H1 (cell line): ENCODE data around the gene RAB11FIP3.

ENCODE experiments used
- BCL11A ChIP-seq, 2 experiments: IDR thresholded peaks; one replicate each; pipeline ENCODE4 v1.6.1; 2011; ENCODE audit warnings: low read depth in 2 of 2, low read length in 2 of 2, mild to moderate bottlenecking in 2 of 2
- BRCA1 ChIP-seq: IDR thresholded peaks from 2 replicates; pipeline ENCODE4 v1.6.1; 2012; ENCODE audit warnings: low read depth, low read length, improper control_type of control experiment
- CBX8 ChIP-seq: fragments of 300-800, 300-1000 bp; sonication (generic); IDR thresholded peaks from 2 replicates; pipeline ENCODE4 v1.7.1; 2016; ENCODE audit warnings: low read depth, low read length, borderline replicate concordance
- CEBPB ChIP-seq: IDR thresholded peaks from 2 replicates; pipeline ENCODE4 v1.6.1; 2012; ENCODE audit warnings: low read depth, low read length
- CTCF ChIP-seq, 3 experiments: IDR thresholded peaks; 1 replicate in 2 of 3; 2 replicates in 1 of 3; pipeline versions ENCODE4 v1.5.1 to v1.6.1; 2011; ENCODE audit warnings: low read length in 3 of 3, mild to moderate bottlenecking in 3 of 3, inconsistent platforms in 2 of 3, low read depth in 1 of 3, moderate library complexity in 1 of 3; ENCODE audit not compliant: insufficient read depth in 1 of 3; ENCODE audit errors: control extremely low read depth in 1 of 3
- GTF2F1 ChIP-seq: IDR thresholded peaks from 2 replicates; pipeline ENCODE4 v1.6.1; 2012; ENCODE audit warnings: low read depth, low read length, improper control_type of control experiment, borderline replicate concordance
- HDAC6 ChIP-seq: IDR thresholded peaks from one replicate; pipeline ENCODE4 v1.7.1; 2012; ENCODE audit warnings: low read depth, mild to moderate bottlenecking, inconsistent platforms, low read length, moderate library complexity
- MAX ChIP-seq: IDR thresholded peaks from 2 replicates; pipeline ENCODE4 v1.6.1; 2012; ENCODE audit warnings: inconsistent platforms
- POLR2A ChIP-seq, 2 experiments: IDR thresholded peaks; 1 replicate in 1 of 2; 2 replicates in 1 of 2; pipeline ENCODE4 v1.6.1; 2011; ENCODE audit warnings: low read depth in 2 of 2, low read length in 2 of 2, mild to moderate bottlenecking in 2 of 2; ENCODE audit errors: control extremely low read depth in 1 of 2
- RAD21 ChIP-seq, 2 experiments: IDR thresholded peaks in 1 of 2; conservative IDR thresholded peaks in 1 of 2; 2 replicates each; pipeline ENCODE4 v1.6.1; 2011; ENCODE audit warnings: low read depth in 2 of 2, low read length in 2 of 2, improper control_type of control experiment in 1 of 2, inconsistent platforms in 1 of 2, mild to moderate bottlenecking in 1 of 2, moderate library complexity in 1 of 2
- RBBP5 ChIP-seq: IDR thresholded peaks from 2 replicates; pipeline ENCODE4 v1.7.1; 2012; ENCODE audit warnings: low read depth, mild to moderate bottlenecking, inconsistent platforms, low read length, moderate library complexity, borderline replicate concordance
- SIN3A ChIP-seq, 2 experiments: IDR thresholded peaks in 1 of 2; conservative IDR thresholded peaks in 1 of 2; 2 replicates each; pipeline ENCODE4 v1.6.1; 2011 to 2012; ENCODE audit warnings: low read length in 2 of 2, improper control_type of control experiment in 1 of 2, low read depth in 1 of 2, mild to moderate bottlenecking in 1 of 2
- YY1 ChIP-seq: IDR thresholded peaks from 2 replicates; pipeline ENCODE4 v1.6.1; 2011; ENCODE audit warnings: low read depth, mild to moderate bottlenecking, low read length

GRCh38 chr16:456891-457483 is 31.5 kb downstream of the RAB11FIP3 start:
- TF ChIP-seq CTCF (IDR thresholded peaks at IDR 0.05; ENCODE audit: control extremely low read depth in 1 of 3, insufficient read depth in 1 of 3, low read depth in 1 of 3, low read length in 3 of 3) (no peak), BCL11A (IDR thresholded peaks at IDR 0.05; ENCODE audit: low read depth in 2 of 2, low read length in 2 of 2) (no peak), CBX8 (no peak), BRCA1 (no peak), MAX (no peak), HDAC6 (no peak), RAD21 (IDR thresholded peaks at IDR 0.05 in 1 of 2, conservative IDR thresholded peaks at IDR 0.05 in 1 of 2; ENCODE audit: low read depth in 2 of 2, low read length in 2 of 2) (no peak), RBBP5 (no peak), POLR2A (IDR thresholded peaks at IDR 0.05; ENCODE audit: control extremely low read depth in 1 of 2, low read depth in 2 of 2, low read length in 2 of 2) (no peak), SIN3A (conservative IDR thresholded peaks at IDR 0.05 in 1 of 2, IDR thresholded peaks at IDR 0.05 in 1 of 2; ENCODE audit: low read depth in 1 of 2, low read length in 2 of 2) (no peak), CEBPB (no peak), GTF2F1 (no peak), YY1 (no peak)
